Caco-2 (cell line): ENCODE data around the gene FLT1. TPM values are rescaled to one million over a fixed set of nuclear protein-coding genes. Genes with fewer than 3 reads are reported as not detected.

ENCODE experiments used
- BruUV-seq: library from RNA; stranded (reverse); fragments of 400-500 nt; replicated peaks from 2 replicates; lab custom pipeline; 2021; lab: Mats Ljungman, UMichigan
- CTCF ChIA-PET: fragments of 300-600 bp; sonication (Branson Sonifier 250); formaldehyde crosslinking; loops from one replicate; lab custom pipeline; 2022; ENCODE audit warnings: antibody characterized with exemption; lab: Charles Lee
- POLR2A ChIA-PET: fragments of 300-600 bp; sonication (Branson Sonifier 250); formaldehyde crosslinking; loops from one replicate; lab custom pipeline; 2022; ENCODE audit warnings: antibody characterized with exemption; lab: Charles Lee
- DNase-seq, 2 experiments: peaks; one replicate each; pipeline versions ENCODE4 v3.0.0 to v3.0.0-alpha.2; 2020 to 2022
- H3K27me3 ChIP-seq: replicated peaks from 2 replicates; pipeline ENCODE4 v1.6.0; 2011; ENCODE audit warnings: low read length; ENCODE audit not compliant: control insufficient read depth, insufficient read depth
- H3K36me3 ChIP-seq: 2 replicates; pipeline ENCODE4 v1.5.1; 2011; ENCODE audit warnings: low read length; ENCODE audit not compliant: control insufficient read depth, insufficient read depth
- H3K4me1 ChIP-seq: fragments of 250-450 bp; sonication (Bioruptor Pico); 2 replicates; pipeline ENCODE4 v1.5.1; 2020; ENCODE audit warnings: mild to moderate bottlenecking
- H3K4me3 ChIP-seq: 2 replicates; pipeline ENCODE4 v1.5.1; 2011; ENCODE audit warnings: low read depth, mild to moderate bottlenecking, control low read depth, low read length
- H3K9me3 ChIP-seq: fragments of 250-450 bp; sonication (Bioruptor Pico); 2 replicates; pipeline ENCODE4 v1.5.1; 2020; ENCODE audit warnings: mild to moderate bottlenecking, moderate library complexity
- H3K27ac Mint-ChIP-seq: one replicate; pipeline ENCODE4 v1.8.0; 2022; ENCODE audit warnings: mixed read lengths; ENCODE audit not compliant: unreplicated experiment
- H3K27me3 Mint-ChIP-seq: one replicate; pipeline ENCODE4 v1.8.0; 2022; ENCODE audit warnings: mixed read lengths; ENCODE audit not compliant: insufficient read depth, unreplicated experiment
- H3K36me3 Mint-ChIP-seq: one replicate; pipeline ENCODE4 v1.8.0; 2022; ENCODE audit warnings: mild to moderate bottlenecking, mixed read lengths; ENCODE audit not compliant: insufficient read depth, unreplicated experiment
- H3K4me1 Mint-ChIP-seq: one replicate; pipeline ENCODE4 v1.8.0; 2022; ENCODE audit warnings: low read depth, mixed read lengths; ENCODE audit not compliant: unreplicated experiment
- H3K4me3 Mint-ChIP-seq: one replicate; pipeline ENCODE4 v1.8.0; 2022; ENCODE audit warnings: mild to moderate bottlenecking, moderate library complexity, mixed read lengths; ENCODE audit not compliant: unreplicated experiment
- H3K9me3 Mint-ChIP-seq: one replicate; pipeline ENCODE4 v1.8.0; 2022; ENCODE audit warnings: mixed read lengths; ENCODE audit not compliant: unreplicated experiment
- CTCF ChIP-seq, 2 experiments: fragments of 200-600 bp in 1 of 2; IDR thresholded peaks; 1 replicate in 1 of 2; 2 replicates in 1 of 2; pipeline versions ENCODE4 v1.5.1 to v1.8.0; 2011 to 2022; ENCODE audit warnings: antibody characterized with exemption in 1 of 2, control low read depth in 1 of 2, inconsistent platforms in 1 of 2, low read depth in 1 of 2, low read length in 1 of 2, mild to moderate bottlenecking in 1 of 2, moderate library complexity in 1 of 2; ENCODE audit not compliant: insufficient read depth in 1 of 2, severe bottlenecking in 1 of 2, unreplicated experiment in 1 of 2
- intact Hi-C: fragments of 100-400 bp; cut with micrococcal nuclease; formaldehyde crosslinking; loops from one replicate; pipeline ENCODE4 v1.10.0; 2022; ENCODE audit not compliant: unreplicated experiment
- total RNA-seq: library from RNA; stranded (reverse); gene quantifications from 2 replicates; pipeline ENCODE4 v1.2.3, GENCODE V29; 2022

Gene FLT1
- total RNA-seq, 1 experiment from 2014 or later, result 0.66 TPM

- no peak for DNase-seq
- H3K27me3 ChIP-seq, result no peaks in the 10 kb centered on the region
- no peaks in the 10 kb centered on the region for H3K9me3 ChIP-seq
- CTCF ChIA-PET, result no interaction called here
- peaks cover 17% of the 10 kb centered on the region for H3K4me1 ChIP-seq
- intact Hi-C loops, result loop anchor here (10.0 kb wide), 1 partner anchor 148 kb away; no protein-coding TSS in a partner anchor
- POLR2A ChIA-PET, result no interaction called here
- BruUV-seq, result no TSS peak
- H3K4me1 Mint-ChIP-seq, result peaks cover 11% of the 10 kb centered on the region
- no peak overlapping the region for H3K27ac Mint-ChIP-seq
- no peak overlapping the region for H3K4me3 ChIP-seq
- TF ChIP-seq CTCF (IDR thresholded peaks at IDR 0.05; ENCODE audit: insufficient read depth in 1 of 2, low read depth in 1 of 2, low read length in 1 of 2, severe bottlenecking in 1 of 2, unreplicated experiment in 1 of 2), result no peak
- no peak overlapping the region for H3K4me3 Mint-ChIP-seq
- H3K36me3 Mint-ChIP-seq, result no peaks in the 10 kb centered on the region
- no peaks in the 10 kb centered on the region for H3K36me3 ChIP-seq
- H3K9me3 Mint-ChIP-seq, result no peaks in the 10 kb centered on the region
- H3K27me3 Mint-ChIP-seq, result no peaks in the 10 kb centered on the region
Observed at GRCh38 chr13:28473044-28473443, 21.9 kb downstream of the FLT1 start.

- no peak overlapping the region for H3K27ac Mint-ChIP-seq
- no TSS peak for BruUV-seq
- no peaks in the 10 kb centered on the region for H3K36me3 ChIP-seq
- H3K4me3 ChIP-seq, result no peak overlapping the region
- H3K4me1 Mint-ChIP-seq, result peaks cover 8% of the 10 kb centered on the region
- no peak for TF ChIP-seq CTCF (IDR thresholded peaks at IDR 0.05; ENCODE audit: insufficient read depth in 1 of 2, low read depth in 1 of 2, low read length in 1 of 2, severe bottlenecking in 1 of 2, unreplicated experiment in 1 of 2)
- H3K9me3 Mint-ChIP-seq, result no peaks in the 10 kb centered on the region
- ChIA-PET POLR2A (no interaction called here), CTCF (no interaction called here)
- DNase-seq, result no peak
- H3K9me3 ChIP-seq, result no peaks in the 10 kb centered on the region
- H3K4me3 Mint-ChIP-seq, result no peak overlapping the region
- intact Hi-C loops, result loop anchor here (10.0 kb wide), 1 partner anchor 147 kb away; no protein-coding TSS in a partner anchor
- peaks cover 8% of the 10 kb centered on the region; the same call in 1 of the 2 replicates for H3K4me1 ChIP-seq
- no peaks in the 10 kb centered on the region for H3K36me3 Mint-ChIP-seq
- no peaks in the 10 kb centered on the region for H3K27me3 Mint-ChIP-seq
- no peaks in the 10 kb centered on the region for H3K27me3 ChIP-seq
Observed at GRCh38 chr13:28471421-28471820, 23.5 kb downstream of the FLT1 start.

DNA sequence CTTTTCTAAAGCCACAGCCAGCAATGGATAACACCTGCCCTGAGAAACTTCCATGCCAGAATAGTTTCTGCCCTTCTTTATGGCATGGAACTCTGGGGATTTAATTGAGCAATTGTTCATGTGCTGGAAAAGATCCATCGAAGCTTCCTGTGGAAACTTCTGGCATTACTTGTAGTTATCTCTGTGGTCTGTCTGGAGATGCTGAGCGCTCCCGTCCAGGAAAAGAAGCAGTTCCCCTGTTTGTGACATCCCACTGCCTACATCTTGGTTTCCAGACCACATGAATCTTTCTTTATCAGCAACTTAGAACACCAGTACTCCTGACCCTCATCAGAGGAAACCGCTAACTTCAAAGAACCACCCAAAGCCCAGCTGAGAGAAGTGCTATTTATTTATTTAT lies 24.6 kb downstream of the FLT1 start:
- H3K27me3 ChIP-seq, result no peaks in the 10 kb centered on the region
- BruUV-seq, result no TSS peak
- Mint-ChIP-seq H3K27me3 (no peaks in the 10 kb centered on the region), H3K36me3 (no peaks in the 10 kb centered on the region), H3K27ac (no peak overlapping the region), H3K9me3 (no peaks in the 10 kb centered on the region), H3K4me1 (peaks cover 8% of the 10 kb centered on the region), H3K4me3 (no peak overlapping the region)
- H3K4me1 ChIP-seq, result no peaks in the 10 kb centered on the region
- TF ChIP-seq CTCF (IDR thresholded peaks at IDR 0.05; ENCODE audit: insufficient read depth in 1 of 2, low read depth in 1 of 2, low read length in 1 of 2, severe bottlenecking in 1 of 2, unreplicated experiment in 1 of 2), result no peak
- intact Hi-C loops, result loop anchor here (10.0 kb wide), 1 partner anchor 145 kb away; no protein-coding TSS in a partner anchor
- no peak overlapping the region for H3K4me3 ChIP-seq
- no peak for DNase-seq
- H3K9me3 ChIP-seq, result no peaks in the 10 kb centered on the region
- H3K36me3 ChIP-seq, result no peaks in the 10 kb centered on the region
- ChIA-PET POLR2A (no interaction called here), CTCF (no interaction called here)
